Subcutaneous abdominal adipose tissue (tissue), 5 donors: ENCODE data around the gene PLET1.

Source experiments
- H3K27ac ChIP-seq: one replicate; pipeline ENCODE4 v1.7.0; 2013; ENCODE audit warnings: low read depth, mild to moderate bottlenecking, inconsistent platforms, low read length, moderate library complexity
- H3K27me3 ChIP-seq, 5 donors: one replicate each; pipeline ENCODE4 v1.7.0; 2013; ENCODE audit warnings: low read length in 5 of 5, inconsistent platforms in 1 of 5; ENCODE audit not compliant: control insufficient read depth in 5 of 5, insufficient read depth in 4 of 5
- H3K36me3 ChIP-seq, 5 donors: one replicate each; pipeline ENCODE4 v1.7.0; 2013; ENCODE audit warnings: low read length in 5 of 5; ENCODE audit not compliant: control insufficient read depth in 5 of 5, insufficient read depth in 5 of 5
- H3K4me1 ChIP-seq, 5 donors: one replicate each; pipeline ENCODE4 v1.7.0; 2013; ENCODE audit warnings: low read length in 5 of 5, mild to moderate bottlenecking in 3 of 5, moderate library complexity in 1 of 5; ENCODE audit not compliant: control insufficient read depth in 5 of 5, insufficient read depth in 5 of 5
- H3K4me3 ChIP-seq, 5 donors: one replicate each; pipeline ENCODE4 v1.7.0; 2013; ENCODE audit warnings: low read length in 5 of 5, low read depth in 1 of 5
- H3K9ac ChIP-seq, 5 donors: one replicate each; pipeline ENCODE4 v1.7.0; 2013; ENCODE audit warnings: low read length in 5 of 5, mild to moderate bottlenecking in 4 of 5, moderate library complexity in 3 of 5
- H3K9me3 ChIP-seq, 5 donors: one replicate each; pipeline ENCODE4 v1.7.0; 2013; ENCODE audit warnings: low read length in 5 of 5; ENCODE audit not compliant: control insufficient read depth in 5 of 5
- donor health status: healthy.
- donor health status: healthy.
- donor health status: healthy.
- donor health status: healthy.
- donor health status: healthy.

The PLET1 gene

DNA sequence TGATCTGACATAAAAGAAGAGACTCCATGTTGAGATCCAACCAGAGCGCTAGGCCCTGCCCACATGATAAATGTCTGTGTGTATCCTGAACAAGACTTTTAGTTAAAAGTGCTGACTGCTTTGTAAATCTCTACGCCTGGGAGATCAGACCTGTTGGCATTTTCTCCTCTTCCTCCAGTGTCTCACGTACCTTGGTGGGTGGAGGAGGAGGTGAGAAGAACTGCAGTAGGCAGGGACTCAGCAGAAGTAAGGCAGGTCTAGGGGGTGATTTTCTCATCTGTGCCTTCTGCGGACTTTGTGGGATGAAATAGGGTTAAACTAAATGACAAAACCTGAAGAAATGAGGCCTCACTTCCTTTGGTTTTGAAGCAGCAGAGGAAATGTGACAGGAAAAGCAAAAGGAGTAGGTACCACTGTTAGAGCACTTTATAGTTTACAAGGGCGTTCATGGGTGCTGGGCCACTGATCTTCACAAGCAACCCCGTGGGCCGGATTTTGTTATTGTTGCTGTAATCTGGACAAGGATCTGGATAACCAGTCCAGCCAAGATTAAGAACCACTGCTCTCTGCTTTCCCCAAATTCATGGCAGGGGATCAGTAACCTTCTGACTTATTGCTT, 36.7 kb upstream of the PLET1 start:
- Histone ChIP-seq H3K4me3 (no peak overlapping the region), H3K36me3 (peaks cover 0 to 5% (median 4%) of the 10 kb centered on the region in 5 donors), H3K9me3 (no peaks in the 10 kb centered on the region), H3K27ac (no peak overlapping the region), H3K9ac (no peak overlapping the region), H3K27me3 (no peaks in the 10 kb centered on the region), H3K4me1 (peaks cover 2 to 26% (median 14%) of the 10 kb centered on the region in 5 donors)

DNA sequence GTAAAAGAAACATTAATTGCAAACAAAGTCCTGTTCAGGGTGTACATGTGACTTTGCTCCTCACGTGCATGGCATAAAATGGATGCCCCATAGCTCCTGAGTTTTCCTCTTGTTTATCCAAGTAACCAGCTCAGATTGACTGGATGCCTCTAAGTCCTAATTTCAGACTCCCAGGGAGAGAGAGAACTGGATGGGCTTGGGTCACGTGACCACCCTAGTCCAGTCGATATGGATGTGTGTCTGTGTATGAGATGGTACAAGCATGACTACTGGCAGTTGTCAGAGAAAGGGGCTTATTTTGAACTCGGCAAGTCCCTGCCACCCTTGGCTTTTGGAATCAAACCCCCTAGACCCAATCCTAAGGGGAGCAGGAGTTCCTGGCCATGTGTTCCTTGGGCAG, 35.4 kb upstream of the PLET1 start:
- no peak overlapping the region for H3K9ac ChIP-seq
- peaks cover 2 to 32% (median 10%) of the 10 kb centered on the region in 5 donors for H3K4me1 ChIP-seq
- H3K9me3 ChIP-seq = no peaks in the 10 kb centered on the region
- H3K4me3 ChIP-seq = no peak overlapping the region
- H3K27ac ChIP-seq = no peak overlapping the region
- H3K27me3 ChIP-seq = no peaks in the 10 kb centered on the region
- H3K36me3 ChIP-seq = peaks cover 0 to 5% (median 4%) of the 10 kb centered on the region in 5 donors

GRCh38 chr11:112294688-112295340, 34.2 kb upstream of the PLET1 start:
- Histone ChIP-seq H3K4me1 (peaks cover 2 to 41% (median 20%) of the 10 kb centered on the region in 5 donors), H3K4me3 (no peak overlapping the region), H3K36me3 (peaks cover 0 to 5% (median 4%) of the 10 kb centered on the region in 5 donors), H3K9me3 (no peaks in the 10 kb centered on the region), H3K27ac (no peak overlapping the region), H3K27me3 (no peaks in the 10 kb centered on the region), H3K9ac (peak overlapping the region in 1 of 5 donors; percentile 63)

GRCh38 chr11:112293614-112294013, 33.0 kb upstream of the PLET1 start:
- Histone ChIP-seq H3K4me3 (no peak overlapping the region), H3K9me3 (no peaks in the 10 kb centered on the region), H3K4me1 (peaks cover 2 to 40% (median 21%) of the 10 kb centered on the region in 5 donors), H3K9ac (peak overlapping the region in 2 of 5 donors; percentile 38 to 63), H3K27me3 (no peaks in the 10 kb centered on the region), H3K27ac (peak overlapping the region; percentile 75), H3K36me3 (peaks cover 0 to 5% (median 4%) of the 10 kb centered on the region in 5 donors)

- Histone ChIP-seq H3K4me3 (no peak overlapping the region), H3K27ac (peak overlapping the region; percentile 75), H3K4me1 (peaks cover 2 to 38% (median 20%) of the 10 kb centered on the region in 5 donors), H3K9ac (peak overlapping the region in 1 of 5 donors; percentile 45), H3K36me3 (peaks cover 0 to 5% (median 3%) of the 10 kb centered on the region in 5 donors), H3K27me3 (no peaks in the 10 kb centered on the region), H3K9me3 (no peaks in the 10 kb centered on the region)
Measured at GRCh38 chr11:112292785-112293407, 32.2 kb upstream of the PLET1 start.

- Histone ChIP-seq H3K4me3 (no peak overlapping the region), H3K27ac (peak overlapping the region; percentile 75), H3K9ac (peak overlapping the region in 1 of 5 donors; percentile 32), H3K36me3 (peaks cover 0 to 5% (median 2%) of the 10 kb centered on the region in 5 donors), H3K4me1 (peaks cover 2 to 38% (median 20%) of the 10 kb centered on the region in 5 donors), H3K27me3 (no peaks in the 10 kb centered on the region), H3K9me3 (no peaks in the 10 kb centered on the region)
Measured at GRCh38 chr11:112292188-112292587, 31.5 kb upstream of the PLET1 start.

DNA sequence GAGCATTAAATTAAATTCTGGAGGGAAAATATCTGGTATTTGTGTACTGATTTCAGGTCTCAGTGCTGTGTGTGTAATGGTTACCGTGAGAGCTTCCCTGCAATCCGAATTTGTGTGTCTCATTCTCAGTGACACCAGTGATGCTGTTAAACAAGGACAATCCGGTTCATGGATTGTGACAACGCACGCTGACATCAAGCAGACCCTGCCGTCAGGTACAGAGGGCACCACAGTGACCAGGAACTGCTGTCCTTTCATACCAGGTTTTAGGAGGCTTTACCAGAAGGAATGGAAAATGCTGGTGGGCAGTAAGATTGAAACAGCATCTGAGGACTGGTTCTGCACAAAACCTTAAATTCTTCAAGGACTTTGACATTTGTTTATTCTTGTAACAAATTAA, 30.5 kb upstream of the PLET1 start:
- Histone ChIP-seq H3K9me3 (no peaks in the 10 kb centered on the region), H3K27me3 (no peaks in the 10 kb centered on the region), H3K4me3 (peak overlapping the region in 1 of 5 donors; percentile 86), H3K27ac (peak overlapping the region; percentile 75), H3K4me1 (peaks cover 2 to 38% (median 20%) of the 10 kb centered on the region in 5 donors), H3K9ac (peak overlapping the region in 1 of 5 donors; percentile 78), H3K36me3 (peaks cover 0 to 4% (median 0%) of the 10 kb centered on the region in 5 donors)

DNA sequence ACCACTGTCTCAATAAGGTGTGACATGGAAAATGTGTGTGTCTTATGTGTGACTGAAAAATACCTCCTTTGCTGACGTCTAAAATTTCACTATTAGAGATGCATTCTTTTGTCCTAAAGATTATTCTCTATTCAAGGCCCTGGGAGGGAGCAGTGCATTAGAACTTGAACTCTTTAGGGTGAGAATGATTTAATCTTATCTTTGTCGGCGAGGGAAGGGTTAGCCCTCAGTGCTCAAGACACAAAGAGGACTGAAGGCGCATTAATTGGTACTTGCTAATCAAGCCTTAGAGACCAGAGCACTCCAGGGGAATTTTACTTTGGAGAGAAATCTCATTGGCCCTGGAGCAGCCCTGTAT, 29.8 kb upstream of the PLET1 start:
- Histone ChIP-seq H3K27me3 (peaks cover 0 to 3% (median 0%) of the 10 kb centered on the region in 5 donors), H3K9ac (peak overlapping the region; percentile 52 to 82 (median 72)), H3K4me3 (peak overlapping the region; percentile 71 to 86 (median 78)), H3K4me1 (peaks cover 2 to 38% (median 20%) of the 10 kb centered on the region in 5 donors), H3K27ac (peak overlapping the region; percentile 56), H3K36me3 (no peaks in the 10 kb centered on the region), H3K9me3 (no peaks in the 10 kb centered on the region)

DNA sequence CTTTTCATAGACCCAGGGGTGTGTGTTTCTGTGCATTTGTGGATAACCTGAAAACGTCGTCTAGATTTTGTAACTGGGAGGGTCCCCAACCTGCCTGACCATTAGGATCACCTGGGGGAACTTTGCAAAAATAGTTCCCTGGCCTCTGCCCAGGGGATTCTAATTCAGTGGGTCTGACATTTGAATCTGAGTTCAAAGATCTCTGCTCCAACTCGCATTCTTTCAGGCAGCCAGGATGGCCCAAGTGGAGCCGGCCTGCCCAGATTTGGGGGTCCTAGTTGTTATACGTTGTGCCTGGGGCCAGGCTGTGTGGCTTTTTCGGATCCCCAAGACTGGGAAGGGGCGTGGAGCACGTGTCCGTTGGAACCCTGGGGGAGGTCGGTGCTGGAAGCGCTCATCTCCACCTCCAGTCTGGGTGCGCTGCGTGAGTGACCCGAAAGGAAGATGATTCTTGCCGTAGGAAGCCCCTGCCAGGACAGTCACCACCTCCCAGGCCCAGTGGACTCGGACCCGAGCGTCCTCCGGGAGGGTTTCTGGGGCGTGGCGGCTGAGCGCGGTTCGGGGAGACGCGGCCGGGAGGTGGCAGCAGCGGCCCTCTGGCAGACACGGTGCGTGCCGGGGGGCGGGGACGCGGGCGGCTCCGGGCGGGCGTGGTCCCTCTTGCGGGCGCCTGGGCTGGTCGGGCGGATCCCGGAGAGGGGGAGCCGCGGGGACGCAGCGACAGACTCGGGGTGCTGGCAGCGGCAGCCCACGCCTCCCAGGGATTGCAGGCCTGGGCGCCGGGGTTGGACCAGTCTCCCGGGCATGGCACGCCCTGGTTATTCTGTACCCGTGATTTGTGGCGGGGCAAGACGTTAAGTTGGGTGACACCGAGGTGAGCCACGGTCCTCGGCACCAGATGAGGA, 29.2 kb upstream of the PLET1 start:
- Histone ChIP-seq H3K9ac (peak overlapping the region; percentile 63 to 82 (median 75)), H3K4me3 (peak overlapping the region; percentile 71 to 86 (median 78)), H3K4me1 (peaks cover 2 to 38% (median 20%) of the 10 kb centered on the region in 5 donors), H3K27me3 (peaks cover 0 to 3% (median 0%) of the 10 kb centered on the region in 5 donors), H3K27ac (peak overlapping the region; percentile 56), H3K9me3 (no peaks in the 10 kb centered on the region), H3K36me3 (no peaks in the 10 kb centered on the region)
